ENCODE data around the gene TBC1D4.

DNA sequence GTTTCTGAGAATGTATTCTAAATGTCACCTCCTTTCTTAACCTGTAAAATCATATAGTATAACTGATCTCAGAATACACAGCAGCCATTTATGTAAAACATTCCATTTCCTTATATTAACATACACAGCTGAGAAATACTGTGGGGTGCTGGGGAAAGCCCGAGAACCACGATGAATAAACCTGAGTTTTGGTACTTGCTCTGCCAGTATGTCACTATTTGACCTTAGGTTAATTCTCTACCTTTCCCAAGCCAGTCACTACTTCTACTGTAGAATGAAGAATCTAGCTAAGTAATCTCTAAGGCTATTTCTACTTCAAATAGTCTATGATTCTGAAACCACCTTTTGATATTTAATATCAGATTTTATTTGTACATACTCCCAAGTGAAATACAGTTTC, 173.7 kb downstream of the TBC1D4 start:
- no peak for TF ChIP-seq POLR2A (IDR thresholded peaks at IDR 0.05)
- TF ChIP-seq, protein P1, sequence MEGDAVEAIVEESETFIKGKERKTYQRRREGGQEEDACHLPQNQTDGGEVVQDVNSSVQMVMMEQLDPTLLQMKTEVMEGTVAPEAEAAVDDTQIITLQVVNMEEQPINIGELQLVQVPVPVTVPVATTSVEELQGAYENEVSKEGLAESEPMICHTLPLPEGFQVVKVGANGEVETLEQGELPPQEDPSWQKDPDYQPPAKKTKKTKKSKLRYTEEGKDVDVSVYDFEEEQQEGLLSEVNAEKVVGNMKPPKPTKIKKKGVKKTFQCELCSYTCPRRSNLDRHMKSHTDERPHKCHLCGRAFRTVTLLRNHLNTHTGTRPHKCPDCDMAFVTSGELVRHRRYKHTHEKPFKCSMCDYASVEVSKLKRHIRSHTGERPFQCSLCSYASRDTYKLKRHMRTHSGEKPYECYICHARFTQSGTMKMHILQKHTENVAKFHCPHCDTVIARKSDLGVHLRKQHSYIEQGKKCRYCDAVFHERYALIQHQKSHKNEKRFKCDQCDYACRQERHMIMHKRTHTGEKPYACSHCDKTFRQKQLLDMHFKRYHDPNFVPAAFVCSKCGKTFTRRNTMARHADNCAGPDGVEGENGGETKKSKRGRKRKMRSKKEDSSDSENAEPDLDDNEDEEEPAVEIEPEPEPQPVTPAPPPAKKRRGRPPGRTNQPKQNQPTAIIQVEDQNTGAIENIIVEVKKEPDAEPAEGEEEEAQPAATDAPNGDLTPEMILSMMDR (IDR thresholded peaks at IDR 0.05): no peak
